Esophagus muscularis mucosa (tissue), 4 donors: Measurements from ENCODE around the gene DCAF15. TPM values are rescaled to one million over a fixed set of nuclear protein-coding genes. Genes with fewer than 3 reads are reported as not detected.
A peak's percentile ranks its signal among the peaks of the same experiment; 100 is the strongest.

Source experiments
- DNase-seq: peaks from one replicate; pipeline ENCODE4 v3.0.0-alpha.2; 2017; ENCODE audit errors: extremely low spot score
- H3K27ac ChIP-seq, 4 donors: fragments of 200-600 bp; sonication (generic); replicated peaks in 1 of 4; 1 replicate in 3 of 4; 2 replicates in 1 of 4; pipeline ENCODE4 v1.5.1; 2016 to 2019; ENCODE audit warnings: mild to moderate bottlenecking in 1 of 4
- H3K27me3 ChIP-seq, 4 donors: fragments of 200-600 bp; sonication (generic); one replicate each; pipeline versions ENCODE4 v1.5.1 to v1.6.0; 2016 to 2019
- H3K36me3 ChIP-seq, 4 donors: fragments of 200-600 bp; sonication (generic); one replicate each; pipeline ENCODE4 v1.5.1; 2016 to 2019
- H3K4me1 ChIP-seq, 4 donors: fragments of 200-600 bp; sonication (generic); one replicate each; pipeline ENCODE4 v1.5.1; 2016 to 2019
- H3K4me3 ChIP-seq, 4 donors: fragments of 200-600 bp; sonication (generic); 1 replicate in 2 of 4; 2 replicates in 2 of 4; pipeline ENCODE4 v1.5.1; 2016 to 2019; ENCODE audit warnings: mild to moderate bottlenecking in 4 of 4, moderate library complexity in 1 of 4
- H3K9me3 ChIP-seq, 4 donors: fragments of 200-600 bp; sonication (generic); 1 replicate in 3 of 4; 2 replicates in 1 of 4; pipeline ENCODE4 v1.5.1; 2016 to 2019
- EP300 ChIP-seq: sonication (generic); formaldehyde crosslinking; IDR thresholded peaks from one replicate; pipeline ENCODE4 v1.6.1; 2017; ENCODE audit warnings: antibody characterized with exemption
- POLR2A ChIP-seq: fragments of 450-650 bp; IDR thresholded peaks from one replicate; pipeline ENCODE4 v1.6.1; 2017; ENCODE audit warnings: antibody characterized with exemption, moderate library complexity, mild to moderate bottlenecking, low read depth
- POLR2AphosphoS5 ChIP-seq, 2 donors: sonication (generic); formaldehyde crosslinking; IDR thresholded peaks; one replicate each; pipeline ENCODE4 v1.6.1; 2017; ENCODE audit warnings: antibody characterized with exemption in 2 of 2
- WGBS: methylation state at CpG from one replicate; pipeline ENCODE4 v1.1.5; 2018; 5-methylcytosine and 5-hydroxymethylcytosine counted together
- intact Hi-C: fragments of 100-400 bp; cut with DNase I; formaldehyde crosslinking; loops from one replicate; pipeline ENCODE4 v1.15.1; 2023
- total RNA-seq, 4 donors: library from RNA; depleted of rRNA; stranded (reverse); fragments of >200 nt; gene quantifications; one replicate each; pipeline versions ENCODE4 v1.1.0 to v1.2.1, GENCODE V29; 2016
- TF ChIP-seq, protein P1 (sequence below), 3 experiments: fragments of 200-600 bp in 2 of 3; fragments of 450-650 bp in 1 of 3; sonication (generic) in 2 of 3; IDR thresholded peaks; one replicate each; pipeline ENCODE4 v1.5.1; 2017 to 2019; ENCODE audit warnings: antibody characterized with exemption in 3 of 3, mild to moderate bottlenecking in 2 of 3, moderate library complexity in 1 of 3

DCAF15 gene
- total RNA-seq, 4 donors from 2014 or later = 9.8 to 23.9 (median 13.4) TPM

DNA sequence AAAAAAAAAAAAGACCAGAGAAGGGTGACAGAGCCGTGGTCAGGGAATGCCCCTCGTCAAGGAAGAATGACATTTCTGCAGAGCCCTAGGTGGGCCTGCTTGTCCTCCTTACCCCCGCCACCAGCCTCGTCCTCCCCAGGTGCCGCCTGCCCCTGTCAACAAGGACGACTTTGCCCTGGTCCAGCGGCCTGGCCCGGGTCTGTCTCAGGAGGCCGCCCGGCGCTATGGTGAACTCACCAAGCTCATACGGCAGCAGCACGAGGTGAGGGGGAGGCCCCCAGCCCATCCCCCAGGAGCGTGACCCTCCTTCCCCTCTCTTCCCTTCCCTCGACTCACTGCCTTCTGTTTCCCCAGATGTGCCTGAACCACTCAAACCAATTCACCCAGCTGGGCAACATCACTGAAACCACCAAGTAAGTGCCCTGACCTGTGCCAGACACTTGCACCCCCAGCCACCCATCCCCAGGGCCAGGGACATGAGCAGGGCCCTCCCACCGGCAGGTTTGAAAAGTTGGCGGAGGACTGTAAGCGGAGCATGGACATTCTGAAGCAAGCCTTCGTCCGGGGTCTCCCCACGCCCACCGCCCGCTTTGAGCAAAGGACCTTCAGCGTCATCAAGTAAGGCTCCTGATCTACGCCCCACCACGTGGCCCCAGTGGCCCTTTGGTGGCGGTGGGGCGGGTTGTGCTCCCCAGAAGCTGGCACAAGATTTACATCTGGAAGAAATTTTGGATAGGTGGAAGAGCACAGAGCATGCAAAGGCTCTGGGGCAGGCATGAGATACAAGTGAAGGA, 28.9 kb upstream of the DCAF15 start:
- Histone ChIP-seq H3K36me3 (peaks cover 46 to 97% (median 95%) of the 10 kb centered on the region in 4 donors), H3K4me1 (peaks cover 0 to 5% (median 0%) of the 10 kb centered on the region in 4 donors), H3K27me3 (no peaks in the 10 kb centered on the region), H3K9me3 (peaks cover 0 to 5% (median 2%) of the 10 kb centered on the region in 4 donors), H3K27ac (no peak overlapping the region), H3K4me3 (no peak overlapping the region)
- TF ChIP-seq POLR2AphosphoS5 (IDR thresholded peaks at IDR 0.05) (no peak), EP300 (no peak), POLR2A (no peak)
- TF ChIP-seq, protein P1, sequence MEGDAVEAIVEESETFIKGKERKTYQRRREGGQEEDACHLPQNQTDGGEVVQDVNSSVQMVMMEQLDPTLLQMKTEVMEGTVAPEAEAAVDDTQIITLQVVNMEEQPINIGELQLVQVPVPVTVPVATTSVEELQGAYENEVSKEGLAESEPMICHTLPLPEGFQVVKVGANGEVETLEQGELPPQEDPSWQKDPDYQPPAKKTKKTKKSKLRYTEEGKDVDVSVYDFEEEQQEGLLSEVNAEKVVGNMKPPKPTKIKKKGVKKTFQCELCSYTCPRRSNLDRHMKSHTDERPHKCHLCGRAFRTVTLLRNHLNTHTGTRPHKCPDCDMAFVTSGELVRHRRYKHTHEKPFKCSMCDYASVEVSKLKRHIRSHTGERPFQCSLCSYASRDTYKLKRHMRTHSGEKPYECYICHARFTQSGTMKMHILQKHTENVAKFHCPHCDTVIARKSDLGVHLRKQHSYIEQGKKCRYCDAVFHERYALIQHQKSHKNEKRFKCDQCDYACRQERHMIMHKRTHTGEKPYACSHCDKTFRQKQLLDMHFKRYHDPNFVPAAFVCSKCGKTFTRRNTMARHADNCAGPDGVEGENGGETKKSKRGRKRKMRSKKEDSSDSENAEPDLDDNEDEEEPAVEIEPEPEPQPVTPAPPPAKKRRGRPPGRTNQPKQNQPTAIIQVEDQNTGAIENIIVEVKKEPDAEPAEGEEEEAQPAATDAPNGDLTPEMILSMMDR (IDR thresholded peaks at IDR 0.05) = no peak
- WGBS = 97% methylated on average over 14 of the region's 28 CpGs
- no peak for DNase-seq
- intact Hi-C loops = no loop called here

DNA sequence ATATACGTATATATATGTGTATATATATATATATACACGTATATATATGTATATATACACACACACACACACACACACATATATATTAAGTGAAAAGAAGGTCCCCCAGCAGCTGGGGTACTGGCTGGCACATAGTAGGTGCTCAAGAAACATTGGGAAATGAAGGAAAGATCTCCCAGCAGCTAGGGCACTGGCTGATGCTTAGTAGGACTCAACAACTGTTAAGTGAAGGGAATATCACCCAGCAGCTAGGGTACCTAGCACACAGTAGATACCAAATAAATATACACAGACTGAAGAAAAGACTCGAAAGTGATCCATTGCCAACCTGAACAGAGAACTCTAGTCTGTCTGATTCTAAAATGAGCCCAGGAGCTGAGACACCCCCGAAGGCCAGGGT, 26.3 kb upstream of the DCAF15 start:
- WGBS = 71% methylated on average over 4 of the region's 4 CpGs
- Histone ChIP-seq H3K9me3 (no peaks in the 10 kb centered on the region), H3K36me3 (peaks cover 25 to 89% (median 80%) of the 10 kb centered on the region in 4 donors), H3K27ac (peak overlapping the region in 1 of 4 donors; percentile 30), H3K4me3 (no peak overlapping the region), H3K4me1 (peaks cover 0 to 5% (median 0%) of the 10 kb centered on the region in 4 donors), H3K27me3 (no peaks in the 10 kb centered on the region)
- no peak for DNase-seq
- intact Hi-C loops = no loop called here
- TF ChIP-seq EP300 = no peak
- no peak for TF ChIP-seq POLR2AphosphoS5 (IDR thresholded peaks at IDR 0.05)
- TF ChIP-seq, protein P1 (IDR thresholded peaks at IDR 0.05) = no peak
- no peak for TF ChIP-seq POLR2A

DNA sequence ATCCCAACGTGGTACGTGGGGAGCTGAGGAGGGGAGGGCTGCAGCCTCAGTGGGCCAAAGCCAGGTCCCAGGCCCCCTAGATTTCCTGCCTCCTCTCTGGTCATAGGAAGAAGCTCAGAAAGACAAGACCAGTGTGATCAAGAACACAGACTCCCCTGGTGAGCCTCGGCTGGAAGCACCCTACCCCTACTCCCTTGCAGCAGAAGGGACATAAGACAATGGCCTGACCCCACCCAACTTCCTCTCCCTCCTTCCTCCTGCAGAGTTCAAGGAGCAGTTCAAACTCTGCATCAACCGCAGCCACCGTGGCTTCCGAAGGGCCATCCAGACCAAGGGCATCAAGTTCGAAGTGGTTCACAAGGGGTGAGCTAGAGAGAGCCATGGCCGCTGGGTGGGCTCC, 25.6 kb upstream of the DCAF15 start:
- WGBS = 91% methylated on average over 8 of the region's 8 CpGs

DNA sequence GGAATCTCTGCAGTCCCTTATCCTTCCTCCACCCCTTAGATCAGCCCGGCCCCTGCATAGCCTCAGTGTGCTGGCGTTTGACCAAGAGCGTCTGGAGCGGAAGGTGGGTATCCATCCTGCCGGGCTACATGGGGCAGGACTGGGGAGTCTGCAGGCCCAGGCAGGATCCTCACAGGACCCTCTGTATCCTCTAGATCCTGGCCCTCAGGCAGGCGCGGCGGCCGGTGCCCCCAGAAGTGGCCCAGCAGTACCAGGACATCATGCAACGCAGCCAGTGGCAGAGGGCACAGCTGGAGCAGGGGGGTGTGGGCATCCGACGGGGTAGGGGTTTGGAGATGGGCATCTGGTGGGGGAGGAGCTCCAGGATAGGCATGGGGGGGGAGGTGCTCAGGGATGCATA, 23.0 kb upstream of the DCAF15 start:
- intact Hi-C loops = no loop called here
- H3K27ac ChIP-seq = no peak overlapping the region
- TF ChIP-seq POLR2A (no peak), POLR2AphosphoS5 (IDR thresholded peaks at IDR 0.05) (no peak), EP300 (no peak)
- TF ChIP-seq, protein P1 (IDR thresholded peaks at IDR 0.05) = no peak
- H3K4me3 ChIP-seq = no peak overlapping the region
- H3K4me1 ChIP-seq = peaks cover 0 to 5% (median 0%) of the 10 kb centered on the region in 4 donors
- H3K27me3 ChIP-seq = peaks cover 0 to 18% (median 2%) of the 10 kb centered on the region in 4 donors
- H3K9me3 ChIP-seq = no peaks in the 10 kb centered on the region
- WGBS = 80% methylated on average over 10 of the region's 12 CpGs
- H3K36me3 ChIP-seq = peaks cover 9 to 65% (median 52%) of the 10 kb centered on the region in 4 donors
- DNase-seq = no peak

More for the DNA sequence above, 25.6 kb upstream of the DCAF15 start:
- Histone ChIP-seq H3K36me3 (peaks cover 19 to 89% (median 78%) of the 10 kb centered on the region in 4 donors), H3K27me3 (no peaks in the 10 kb centered on the region), H3K27ac (peak overlapping the region in 1 of 4 donors; percentile 30), H3K4me3 (no peak overlapping the region), H3K4me1 (peaks cover 0 to 5% (median 0%) of the 10 kb centered on the region in 4 donors), H3K9me3 (no peaks in the 10 kb centered on the region)
- no peak for DNase-seq
- TF ChIP-seq POLR2A (no peak), EP300 (no peak), POLR2AphosphoS5 (IDR thresholded peaks at IDR 0.05) (no peak)
- TF ChIP-seq, protein P1 (IDR thresholded peaks at IDR 0.05) = no peak
- intact Hi-C loops = no loop called here
